Measurements from ENCODE around the gene KBTBD4.

DNA sequence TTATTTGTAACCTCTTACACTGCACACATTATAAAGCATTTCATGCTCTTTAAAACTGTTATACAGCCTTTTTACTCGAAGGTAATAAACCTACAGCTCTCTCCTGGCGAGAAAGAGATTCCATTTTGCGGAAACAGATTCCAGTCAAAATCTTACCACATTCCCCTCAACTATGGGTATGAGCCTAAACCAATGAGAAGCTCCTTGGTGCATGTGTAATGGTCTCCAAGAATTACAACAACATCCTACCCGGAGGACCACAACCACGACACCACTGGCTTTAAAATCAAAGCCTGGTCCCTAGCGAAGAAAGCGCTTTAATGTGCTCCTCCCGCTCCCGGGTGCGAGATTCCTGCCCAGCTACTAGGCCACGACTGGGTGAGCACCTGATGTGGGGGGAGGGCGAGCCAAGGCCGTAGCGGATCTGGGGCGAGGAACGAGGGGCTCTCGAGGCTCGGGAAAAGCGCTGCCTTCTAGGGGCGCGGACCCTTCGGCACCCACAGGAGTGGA is 26.7 kb downstream of the KBTBD4 start:
- no peak for TF ChIP-seq U2AF2 (IDR thresholded peaks at IDR 0.05; ENCODE audit: low read depth, low read length)
- no peak for TF ChIP-seq ZNF615 (CRISPR knock-in tag; IDR thresholded peaks at IDR 0.05; ENCODE audit: borderline replicate concordance)
- TF ChIP-seq FOXK2 (IDR thresholded peaks at IDR 0.05): no peak
- TF ChIP-seq FOSL2 (CRISPR knock-in tag; IDR thresholded peaks at IDR 0.05): 0 out of 2 replicates have a peak, but pooled peaks have one; percentile 5
- TF ChIP-seq SMARCC2 (IDR thresholded peaks at IDR 0.05): no peak
- TF ChIP-seq, protein P1, sequence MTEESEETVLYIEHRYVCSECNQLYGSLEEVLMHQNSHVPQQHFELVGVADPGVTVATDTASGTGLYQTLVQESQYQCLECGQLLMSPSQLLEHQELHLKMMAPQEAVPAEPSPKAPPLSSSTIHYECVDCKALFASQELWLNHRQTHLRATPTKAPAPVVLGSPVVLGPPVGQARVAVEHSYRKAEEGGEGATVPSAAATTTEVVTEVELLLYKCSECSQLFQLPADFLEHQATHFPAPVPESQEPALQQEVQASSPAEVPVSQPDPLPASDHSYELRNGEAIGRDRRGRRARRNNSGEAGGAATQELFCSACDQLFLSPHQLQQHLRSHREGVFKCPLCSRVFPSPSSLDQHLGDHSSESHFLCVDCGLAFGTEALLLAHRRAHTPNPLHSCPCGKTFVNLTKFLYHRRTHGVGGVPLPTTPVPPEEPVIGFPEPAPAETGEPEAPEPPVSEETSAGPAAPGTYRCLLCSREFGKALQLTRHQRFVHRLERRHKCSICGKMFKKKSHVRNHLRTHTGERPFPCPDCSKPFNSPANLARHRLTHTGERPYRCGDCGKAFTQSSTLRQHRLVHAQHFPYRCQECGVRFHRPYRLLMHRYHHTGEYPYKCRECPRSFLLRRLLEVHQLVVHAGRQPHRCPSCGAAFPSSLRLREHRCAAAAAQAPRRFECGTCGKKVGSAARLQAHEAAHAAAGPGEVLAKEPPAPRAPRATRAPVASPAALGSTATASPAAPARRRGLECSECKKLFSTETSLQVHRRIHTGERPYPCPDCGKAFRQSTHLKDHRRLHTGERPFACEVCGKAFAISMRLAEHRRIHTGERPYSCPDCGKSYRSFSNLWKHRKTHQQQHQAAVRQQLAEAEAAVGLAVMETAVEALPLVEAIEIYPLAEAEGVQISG (CRISPR knock-in tag; IDR thresholded peaks at IDR 0.05): no peak
- TF ChIP-seq JUND (CRISPR knock-in tag; IDR thresholded peaks at IDR 0.05): no peak
- TF ChIP-seq, protein P2, sequence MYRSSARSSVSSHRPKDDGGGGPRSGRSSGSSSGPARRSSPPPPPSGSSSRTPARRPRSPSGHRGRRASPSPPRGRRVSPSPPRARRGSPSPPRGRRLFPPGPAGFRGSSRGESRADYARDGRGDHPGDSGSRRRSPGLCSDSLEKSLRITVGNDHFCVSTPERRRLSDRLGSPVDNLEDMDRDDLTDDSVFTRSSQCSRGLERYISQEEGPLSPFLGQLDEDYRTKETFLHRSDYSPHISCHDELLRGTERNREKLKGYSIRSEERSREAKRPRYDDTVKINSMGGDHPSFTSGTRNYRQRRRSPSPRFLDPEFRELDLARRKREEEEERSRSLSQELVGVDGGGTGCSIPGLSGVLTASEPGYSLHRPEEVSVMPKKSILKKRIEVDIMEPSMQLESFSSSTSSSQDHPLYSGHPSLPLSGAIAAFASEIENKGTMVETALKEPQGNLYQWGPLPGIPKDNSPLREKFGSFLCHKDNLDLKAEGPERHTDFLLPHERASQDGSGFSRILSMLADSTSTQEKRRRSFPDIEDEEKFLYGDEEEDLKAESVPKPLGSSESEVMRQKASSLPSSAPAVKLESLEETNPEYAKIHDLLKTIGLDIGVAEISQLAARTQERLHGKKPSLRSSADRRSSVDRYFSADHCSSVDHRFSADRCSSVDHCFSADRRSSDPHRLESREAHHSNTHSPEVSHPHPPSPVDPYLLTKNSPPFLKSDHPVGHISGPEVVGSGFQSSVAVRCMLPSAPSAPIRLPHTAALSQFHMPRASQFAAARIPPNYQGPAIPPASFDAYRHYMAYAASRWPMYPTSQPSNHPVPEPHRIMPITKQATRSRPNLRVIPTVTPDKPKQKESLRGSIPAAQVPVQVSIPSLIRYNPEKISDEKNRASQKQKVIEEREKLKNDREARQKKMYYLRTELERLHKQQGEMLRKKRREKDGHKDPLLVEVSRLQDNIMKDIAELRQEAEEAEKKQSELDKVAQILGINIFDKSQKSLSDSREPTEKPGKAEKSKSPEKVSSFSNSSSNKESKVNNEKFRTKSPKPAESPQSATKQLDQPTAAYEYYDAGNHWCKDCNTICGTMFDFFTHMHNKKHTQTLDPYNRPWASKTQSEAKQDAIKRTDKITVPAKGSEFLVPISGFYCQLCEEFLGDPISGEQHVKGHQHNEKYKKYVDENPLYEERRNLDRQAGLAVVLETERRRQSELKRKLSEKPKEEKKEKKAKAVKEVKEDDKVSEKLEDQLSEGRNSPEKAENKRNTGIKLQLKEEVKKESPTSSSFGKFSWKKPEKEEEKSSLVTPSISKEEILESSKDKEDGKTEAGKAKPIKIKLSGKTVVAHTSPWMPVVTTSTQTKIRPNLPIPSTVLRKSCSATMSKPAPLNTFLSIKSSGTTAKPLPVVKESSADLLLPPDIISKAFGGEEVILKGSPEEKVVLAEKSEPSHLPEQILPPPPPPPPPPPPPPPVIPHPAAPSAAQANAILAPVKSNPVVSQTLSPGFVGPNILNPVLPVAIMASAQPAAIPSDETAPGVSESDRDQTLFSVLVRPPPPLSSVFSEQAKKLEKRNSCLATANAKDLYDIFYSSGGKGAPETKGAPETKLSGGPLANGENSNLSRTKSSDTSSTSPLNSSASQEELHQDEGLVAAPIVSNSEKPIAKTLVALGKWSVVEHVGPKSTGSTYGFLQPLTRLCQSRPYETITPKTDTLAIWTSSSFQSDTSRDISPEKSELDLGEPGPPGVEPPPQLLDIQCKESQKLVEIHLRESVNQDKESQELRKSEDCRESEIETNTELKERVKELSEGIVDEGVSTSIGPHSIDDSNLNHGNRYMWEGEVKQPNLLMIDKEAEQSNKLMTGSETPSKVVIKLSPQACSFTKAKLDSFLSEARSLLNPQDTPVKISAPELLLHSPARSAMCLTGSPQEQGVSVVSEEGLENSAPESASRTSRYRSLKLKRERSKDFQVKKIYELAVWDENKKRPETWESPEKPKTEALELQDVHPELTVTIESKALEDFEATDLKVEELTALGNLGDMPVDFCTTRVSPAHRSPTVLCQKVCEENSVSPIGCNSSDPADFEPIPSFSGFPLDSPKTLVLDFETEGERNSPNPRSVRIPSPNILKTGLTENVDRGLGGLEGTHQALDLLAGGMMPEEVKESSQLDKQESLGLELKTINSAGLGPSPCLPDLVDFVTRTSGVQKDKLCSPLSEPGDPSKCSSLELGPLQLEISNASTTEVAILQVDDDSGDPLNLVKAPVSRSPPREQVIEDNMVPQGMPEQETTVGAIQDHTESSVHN (CRISPR knock-in tag; IDR thresholded peaks at IDR 0.05): no peak
- TF ChIP-seq, protein P3, sequence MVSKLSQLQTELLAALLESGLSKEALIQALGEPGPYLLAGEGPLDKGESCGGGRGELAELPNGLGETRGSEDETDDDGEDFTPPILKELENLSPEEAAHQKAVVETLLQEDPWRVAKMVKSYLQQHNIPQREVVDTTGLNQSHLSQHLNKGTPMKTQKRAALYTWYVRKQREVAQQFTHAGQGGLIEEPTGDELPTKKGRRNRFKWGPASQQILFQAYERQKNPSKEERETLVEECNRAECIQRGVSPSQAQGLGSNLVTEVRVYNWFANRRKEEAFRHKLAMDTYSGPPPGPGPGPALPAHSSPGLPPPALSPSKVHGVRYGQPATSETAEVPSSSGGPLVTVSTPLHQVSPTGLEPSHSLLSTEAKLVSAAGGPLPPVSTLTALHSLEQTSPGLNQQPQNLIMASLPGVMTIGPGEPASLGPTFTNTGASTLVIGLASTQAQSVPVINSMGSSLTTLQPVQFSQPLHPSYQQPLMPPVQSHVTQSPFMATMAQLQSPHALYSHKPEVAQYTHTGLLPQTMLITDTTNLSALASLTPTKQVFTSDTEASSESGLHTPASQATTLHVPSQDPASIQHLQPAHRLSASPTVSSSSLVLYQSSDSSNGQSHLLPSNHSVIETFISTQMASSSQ (IDR thresholded peaks at IDR 0.05; ENCODE audit: low read depth): no peak
- TF ChIP-seq, protein P3 (CRISPR knock-in tag; IDR thresholded peaks at IDR 0.05; ENCODE audit: borderline replicate concordance): no peak
- no peak for TF ChIP-seq RAD21 (CRISPR knock-in tag; IDR thresholded peaks at IDR 0.05)
- TF ChIP-seq ZNF546 (CRISPR knock-in tag; conservative IDR thresholded peaks at IDR 0.05): no peak; the same call in 1 of the 2 replicates
- no peak for TF ChIP-seq CEBPB (IDR thresholded peaks at IDR 0.05; ENCODE audit: borderline replicate concordance, low read depth, low read length)
